Mammary epithelial cell (primary cell): ENCODE results near the gene PRKCZ.

Experiments
- CTCF ChIP-seq, 2 donors: IDR thresholded peaks in 1 of 2; conservative IDR thresholded peaks in 1 of 2; 2 replicates each; pipeline ENCODE4 v1.5.1; 2011 to 2012; ENCODE audit warnings: inconsistent platforms in 2 of 2, low read length in 2 of 2, mild to moderate bottlenecking in 2 of 2, control low read depth in 1 of 2, low read depth in 1 of 2; ENCODE audit not compliant: insufficient read depth in 1 of 2; ENCODE audit errors: extremely low read depth in 1 of 2
- EZH2 ChIP-seq: IDR thresholded peaks from 2 replicates; pipeline ENCODE4 v1.6.1; 2012; ENCODE audit warnings: low read length, inconsistent platforms, borderline replicate concordance

GRCh38 chr1:2073382-2074230, 23.4 kb downstream of the PRKCZ start:
- no peak for TF ChIP-seq CTCF (conservative IDR thresholded peaks at IDR 0.05 in 1 of 2, IDR thresholded peaks at IDR 0.05 in 1 of 2; ENCODE audit: extremely low read depth in 1 of 2, insufficient read depth in 1 of 2, low read depth in 1 of 2, low read length in 2 of 2)
- no peak for TF ChIP-seq EZH2
